MM.1S (cell line): ENCODE results near the gene P3H2.

Source experiments
- DNase-seq: peaks from one replicate; pipeline ENCODE4 v3.0.0-alpha.2; 2015
- H2AFZ ChIP-seq: fragments of 300-600 bp; sonication (generic); 2 replicates; pipeline ENCODE4 v1.6.0; 2016; ENCODE audit warnings: antibody characterized with exemption, low read length
- H3F3A ChIP-seq: fragments of 300-600 bp; sonication (generic); 2 replicates; pipeline ENCODE4 v1.6.1; 2016; ENCODE audit warnings: mild to moderate bottlenecking, antibody characterized with exemption, low read length, moderate library complexity, mixed read lengths; ENCODE audit not compliant: insufficient read depth
- H3K27ac ChIP-seq: fragments of 300-600 bp; sonication (generic); 2 replicates; pipeline ENCODE4 v1.5.1; 2016; ENCODE audit warnings: mild to moderate bottlenecking, low read length
- H3K27me3 ChIP-seq: fragments of 300-600 bp; sonication (generic); replicated peaks from 2 replicates; pipeline ENCODE4 v1.6.0; 2016; ENCODE audit warnings: low read length; ENCODE audit not compliant: insufficient read depth
- H3K36me3 ChIP-seq: fragments of 300-600 bp; sonication (generic); replicated peaks from 2 replicates; pipeline ENCODE4 v1.6.1; 2016; ENCODE audit warnings: mild to moderate bottlenecking, low read length, mixed read lengths; ENCODE audit not compliant: insufficient read depth
- H3K4me1 ChIP-seq: fragments of 300-600 bp; sonication (generic); 2 replicates; pipeline ENCODE4 v1.6.1; 2016; ENCODE audit warnings: low read length, mixed read lengths
- H3K4me2 ChIP-seq: fragments of 300-600 bp; sonication (generic); 2 replicates; pipeline ENCODE4 v1.6.0; 2016; ENCODE audit warnings: low read depth, low read length
- H3K4me3 ChIP-seq: fragments of 300-600 bp; sonication (generic); 2 replicates; pipeline ENCODE4 v1.5.1; 2016; ENCODE audit warnings: low read length, mixed read lengths
- H3K79me2 ChIP-seq: fragments of 300-600 bp; sonication (generic); 2 replicates; pipeline ENCODE4 v1.6.1; 2016; ENCODE audit warnings: mixed run types, low read length, mixed read lengths
- H3K9ac ChIP-seq: fragments of 300-600 bp; sonication (generic); 2 replicates; pipeline ENCODE4 v1.6.1; 2016; ENCODE audit warnings: low read length, mixed read lengths
- H3K9me2 ChIP-seq: fragments of 300-600 bp; sonication (generic); replicated peaks from 2 replicates; pipeline ENCODE4 v1.6.1; 2016; ENCODE audit warnings: mild to moderate bottlenecking, low read length, mixed read lengths; ENCODE audit not compliant: insufficient read depth
- H3K9me3 ChIP-seq: fragments of 300-600 bp; sonication (generic); replicated peaks from 2 replicates; pipeline ENCODE4 v1.6.1; 2016; ENCODE audit warnings: mild to moderate bottlenecking, low read length, mixed read lengths; ENCODE audit not compliant: insufficient read depth
- H4K20me1 ChIP-seq: fragments of 300-600 bp; sonication (generic); 2 replicates; pipeline ENCODE4 v1.6.1; 2016; ENCODE audit warnings: mild to moderate bottlenecking, low read length, moderate library complexity, mixed read lengths; ENCODE audit not compliant: insufficient read depth
- EZH2 ChIP-seq: fragments of 300-600 bp; sonication (generic); optimal IDR thresholded peaks from 2 replicates; pipeline ENCODE3; 2017; ENCODE audit warnings: low read depth, mild to moderate bottlenecking, antibody characterized with exemption, low read length, mixed read lengths
- EZH2phosphoT487 ChIP-seq: fragments of 300-600 bp; sonication (generic); IDR thresholded peaks from 2 replicates; pipeline ENCODE4 v1.6.1; 2018; ENCODE audit warnings: antibody characterized with exemption, low read length
- TF ChIP-seq, protein P1 (sequence below): fragments of 300-600 bp; sonication (generic); IDR thresholded peaks from 2 replicates; pipeline ENCODE4 v1.5.1; 2016; ENCODE audit warnings: antibody characterized with exemption, low read length, mixed read lengths

Gene P3H2

DNA sequence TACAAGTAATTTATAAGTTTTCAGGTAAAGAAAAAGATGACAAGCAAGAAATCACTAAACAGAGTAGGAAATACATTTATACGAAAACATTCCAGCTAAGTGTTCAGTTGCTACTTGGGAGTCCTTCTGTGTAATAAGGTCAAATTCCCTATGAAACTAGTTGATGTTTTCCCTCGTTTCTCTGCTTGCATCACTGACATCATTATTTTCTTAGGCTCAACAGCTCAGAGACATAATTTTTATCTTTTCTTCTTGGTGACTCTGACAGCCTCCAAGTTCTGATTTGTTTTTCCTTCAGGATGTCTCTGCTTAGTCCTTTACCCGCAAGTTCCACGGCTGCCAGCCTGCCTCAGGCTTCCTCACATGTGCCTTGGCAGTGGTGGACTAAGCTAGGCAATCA is 173.6 kb downstream of the P3H2 start:
- Histone ChIP-seq H3K9ac (no peak overlapping the region), H3K27me3 (no peaks in the 10 kb centered on the region), H3K4me3 (no peak overlapping the region), H2AFZ (no peak overlapping the region), H4K20me1 (no peaks in the 10 kb centered on the region), H3K9me2 (no peaks in the 10 kb centered on the region), H3F3A (no peaks in the 10 kb centered on the region), H3K4me1 (no peaks in the 10 kb centered on the region), H3K79me2 (no peaks in the 10 kb centered on the region), H3K27ac (no peak overlapping the region), H3K9me3 (no peaks in the 10 kb centered on the region), H3K4me2 (no peak overlapping the region), H3K36me3 (no peaks in the 10 kb centered on the region)
- TF ChIP-seq, protein P1, sequence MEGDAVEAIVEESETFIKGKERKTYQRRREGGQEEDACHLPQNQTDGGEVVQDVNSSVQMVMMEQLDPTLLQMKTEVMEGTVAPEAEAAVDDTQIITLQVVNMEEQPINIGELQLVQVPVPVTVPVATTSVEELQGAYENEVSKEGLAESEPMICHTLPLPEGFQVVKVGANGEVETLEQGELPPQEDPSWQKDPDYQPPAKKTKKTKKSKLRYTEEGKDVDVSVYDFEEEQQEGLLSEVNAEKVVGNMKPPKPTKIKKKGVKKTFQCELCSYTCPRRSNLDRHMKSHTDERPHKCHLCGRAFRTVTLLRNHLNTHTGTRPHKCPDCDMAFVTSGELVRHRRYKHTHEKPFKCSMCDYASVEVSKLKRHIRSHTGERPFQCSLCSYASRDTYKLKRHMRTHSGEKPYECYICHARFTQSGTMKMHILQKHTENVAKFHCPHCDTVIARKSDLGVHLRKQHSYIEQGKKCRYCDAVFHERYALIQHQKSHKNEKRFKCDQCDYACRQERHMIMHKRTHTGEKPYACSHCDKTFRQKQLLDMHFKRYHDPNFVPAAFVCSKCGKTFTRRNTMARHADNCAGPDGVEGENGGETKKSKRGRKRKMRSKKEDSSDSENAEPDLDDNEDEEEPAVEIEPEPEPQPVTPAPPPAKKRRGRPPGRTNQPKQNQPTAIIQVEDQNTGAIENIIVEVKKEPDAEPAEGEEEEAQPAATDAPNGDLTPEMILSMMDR: no peak
- DNase-seq: no peak

DNA sequence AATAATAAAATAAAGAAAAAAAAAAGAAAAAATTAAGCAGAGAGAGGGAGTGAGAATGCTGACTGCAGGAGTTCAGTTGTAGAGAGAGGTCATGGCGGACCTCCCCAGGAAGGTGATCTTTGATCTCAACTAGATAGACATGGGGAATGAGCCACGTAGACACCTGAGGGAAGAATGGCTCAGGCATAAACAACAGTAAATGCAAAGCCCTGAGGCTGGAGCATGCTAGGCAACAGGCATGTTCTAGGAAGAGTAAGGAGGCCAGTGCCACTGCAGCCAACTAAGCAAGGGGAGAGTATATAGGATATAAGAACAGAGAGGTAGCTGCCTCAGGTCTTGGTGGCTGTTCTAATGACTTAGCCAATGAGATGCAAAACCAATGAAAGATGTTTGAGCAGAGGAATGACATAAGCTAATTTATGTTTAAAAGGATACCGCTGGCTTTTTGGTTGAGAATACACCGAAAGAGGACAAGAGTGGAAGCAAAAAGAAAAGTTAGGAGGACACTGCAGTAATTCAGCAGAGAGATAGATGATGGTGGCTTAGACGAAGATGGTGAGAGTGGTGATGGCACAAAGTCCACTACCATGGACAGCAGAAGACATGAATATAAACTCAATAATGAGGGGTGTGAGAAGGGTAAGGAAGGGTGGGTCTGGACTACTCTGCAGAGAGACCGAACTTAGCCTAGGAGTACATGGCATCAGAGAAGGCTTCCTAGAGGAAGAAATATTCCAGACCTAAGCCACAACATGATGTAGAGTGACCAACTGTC is 174.6 kb downstream of the P3H2 start:
- Histone ChIP-seq H3F3A (no peaks in the 10 kb centered on the region), H2AFZ (no peak overlapping the region), H3K36me3 (no peaks in the 10 kb centered on the region), H4K20me1 (no peaks in the 10 kb centered on the region), H3K4me1 (no peaks in the 10 kb centered on the region), H3K4me3 (no peak overlapping the region), H3K27me3 (no peaks in the 10 kb centered on the region), H3K9me3 (no peaks in the 10 kb centered on the region), H3K9ac (no peak overlapping the region), H3K79me2 (no peaks in the 10 kb centered on the region), H3K4me2 (no peak overlapping the region), H3K9me2 (no peaks in the 10 kb centered on the region), H3K27ac (no peak overlapping the region)
- DNase-seq: no peak
- TF ChIP-seq EZH2phosphoT487 (no peak), EZH2 (no peak)
- TF ChIP-seq, protein P1: no peak

DNA sequence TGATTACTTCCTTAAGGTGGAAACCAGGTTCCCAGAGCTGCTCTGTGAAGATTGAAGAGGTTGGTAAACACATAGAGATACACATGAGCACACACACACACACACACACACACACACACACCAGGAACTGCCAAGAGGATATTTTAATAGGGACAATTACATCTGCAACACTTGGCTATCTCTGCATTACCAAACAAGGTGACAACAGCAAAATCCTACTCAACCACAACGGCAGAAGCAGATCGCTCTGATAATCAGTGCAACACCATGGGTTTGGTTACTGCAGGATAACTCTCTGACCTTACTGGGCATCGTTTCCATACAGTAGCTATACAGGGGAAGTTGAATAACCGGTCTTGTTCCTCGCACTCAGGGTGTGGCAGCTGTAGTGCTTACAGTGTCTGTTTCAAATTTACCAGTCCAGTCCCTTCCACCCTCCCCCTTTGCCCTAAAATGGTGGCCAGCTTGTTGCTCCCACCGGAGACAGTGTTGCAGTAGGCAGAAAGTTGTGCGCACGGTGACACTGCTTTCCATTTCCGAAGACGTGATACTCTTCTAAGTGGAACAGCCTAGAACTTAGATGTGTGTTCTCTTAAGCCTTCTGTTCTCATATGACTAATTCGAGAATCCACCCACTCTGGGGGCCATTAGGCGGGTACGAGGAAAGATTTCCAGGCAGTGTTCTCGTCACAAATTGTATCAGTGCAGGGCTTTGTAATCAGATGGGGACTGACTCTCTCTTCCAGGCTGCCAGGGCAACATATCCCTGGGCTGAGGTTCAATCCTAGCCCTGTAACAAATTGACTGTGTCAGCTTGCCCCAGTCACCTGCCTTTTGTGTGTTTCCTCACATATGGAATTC is 176.2 kb downstream of the P3H2 start:
- no peak overlapping the region for H3K27ac ChIP-seq
- H3K36me3 ChIP-seq: no peaks in the 10 kb centered on the region
- no peaks in the 10 kb centered on the region for H3K9me2 ChIP-seq
- no peak overlapping the region for H3K9ac ChIP-seq
- no peaks in the 10 kb centered on the region for H4K20me1 ChIP-seq
- no peaks in the 10 kb centered on the region for H3K4me1 ChIP-seq
- no peak overlapping the region for H3K4me3 ChIP-seq
- no peaks in the 10 kb centered on the region for H3K79me2 ChIP-seq
- H3K27me3 ChIP-seq: no peaks in the 10 kb centered on the region
- H3K9me3 ChIP-seq: no peaks in the 10 kb centered on the region
- no peak overlapping the region for H3K4me2 ChIP-seq
- H2AFZ ChIP-seq: no peak overlapping the region
- no peaks in the 10 kb centered on the region for H3F3A ChIP-seq
- no peak for DNase-seq
- TF ChIP-seq EZH2phosphoT487 (no peak), EZH2 (no peak)
- TF ChIP-seq, protein P1: no peak
